Measurements from ENCODE around the gene HHAT. TPM values are rescaled to one million over a fixed set of nuclear protein-coding genes. Genes with fewer than 3 reads are reported as not detected.

Gene HHAT
- total RNA-seq, 1 donor from 2014 or later, result 2.3 TPM

DNA sequence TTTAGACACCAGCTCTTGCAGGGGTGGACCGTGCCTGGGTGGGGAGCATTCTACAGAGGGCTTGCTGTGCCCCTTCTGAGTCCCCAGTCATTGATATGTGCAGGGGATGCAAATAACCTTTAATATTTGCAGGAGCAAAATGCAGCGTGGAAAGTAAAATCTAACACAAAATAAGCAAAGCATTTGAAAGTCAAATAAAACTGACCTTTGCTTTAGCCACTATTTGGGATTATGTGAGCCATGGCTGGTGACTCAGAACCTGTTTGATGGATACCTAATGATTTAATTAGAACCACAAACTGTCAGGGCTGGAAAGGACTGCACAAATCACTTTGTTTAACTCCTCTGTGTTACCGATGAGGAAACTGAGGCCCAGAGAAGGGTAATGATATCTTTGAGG, 377.5 kb downstream of the HHAT start:
- H3K27ac Mint-ChIP-seq (ENCODE audit: unreplicated experiment), result no peak overlapping the region
- no peak overlapping the region for H3K4me3 Mint-ChIP-seq (ENCODE audit: unreplicated experiment)
- no peaks in the 10 kb centered on the region for H3K36me3 Mint-ChIP-seq (ENCODE audit: unreplicated experiment)
- H3K9me3 Mint-ChIP-seq (ENCODE audit: unreplicated experiment), result peaks cover 3% of the 10 kb centered on the region
- TF ChIP-seq, protein P1, sequence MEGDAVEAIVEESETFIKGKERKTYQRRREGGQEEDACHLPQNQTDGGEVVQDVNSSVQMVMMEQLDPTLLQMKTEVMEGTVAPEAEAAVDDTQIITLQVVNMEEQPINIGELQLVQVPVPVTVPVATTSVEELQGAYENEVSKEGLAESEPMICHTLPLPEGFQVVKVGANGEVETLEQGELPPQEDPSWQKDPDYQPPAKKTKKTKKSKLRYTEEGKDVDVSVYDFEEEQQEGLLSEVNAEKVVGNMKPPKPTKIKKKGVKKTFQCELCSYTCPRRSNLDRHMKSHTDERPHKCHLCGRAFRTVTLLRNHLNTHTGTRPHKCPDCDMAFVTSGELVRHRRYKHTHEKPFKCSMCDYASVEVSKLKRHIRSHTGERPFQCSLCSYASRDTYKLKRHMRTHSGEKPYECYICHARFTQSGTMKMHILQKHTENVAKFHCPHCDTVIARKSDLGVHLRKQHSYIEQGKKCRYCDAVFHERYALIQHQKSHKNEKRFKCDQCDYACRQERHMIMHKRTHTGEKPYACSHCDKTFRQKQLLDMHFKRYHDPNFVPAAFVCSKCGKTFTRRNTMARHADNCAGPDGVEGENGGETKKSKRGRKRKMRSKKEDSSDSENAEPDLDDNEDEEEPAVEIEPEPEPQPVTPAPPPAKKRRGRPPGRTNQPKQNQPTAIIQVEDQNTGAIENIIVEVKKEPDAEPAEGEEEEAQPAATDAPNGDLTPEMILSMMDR (IDR thresholded peaks at IDR 0.05; ENCODE audit: partially characterized antibody, unreplicated experiment), result no peak
- H3K4me1 Mint-ChIP-seq (ENCODE audit: low read depth, unreplicated experiment), result peaks cover 2% of the 10 kb centered on the region
- DNase-seq, result no peak
- H3K27me3 Mint-ChIP-seq (ENCODE audit: unreplicated experiment), result no peaks in the 10 kb centered on the region

DNA sequence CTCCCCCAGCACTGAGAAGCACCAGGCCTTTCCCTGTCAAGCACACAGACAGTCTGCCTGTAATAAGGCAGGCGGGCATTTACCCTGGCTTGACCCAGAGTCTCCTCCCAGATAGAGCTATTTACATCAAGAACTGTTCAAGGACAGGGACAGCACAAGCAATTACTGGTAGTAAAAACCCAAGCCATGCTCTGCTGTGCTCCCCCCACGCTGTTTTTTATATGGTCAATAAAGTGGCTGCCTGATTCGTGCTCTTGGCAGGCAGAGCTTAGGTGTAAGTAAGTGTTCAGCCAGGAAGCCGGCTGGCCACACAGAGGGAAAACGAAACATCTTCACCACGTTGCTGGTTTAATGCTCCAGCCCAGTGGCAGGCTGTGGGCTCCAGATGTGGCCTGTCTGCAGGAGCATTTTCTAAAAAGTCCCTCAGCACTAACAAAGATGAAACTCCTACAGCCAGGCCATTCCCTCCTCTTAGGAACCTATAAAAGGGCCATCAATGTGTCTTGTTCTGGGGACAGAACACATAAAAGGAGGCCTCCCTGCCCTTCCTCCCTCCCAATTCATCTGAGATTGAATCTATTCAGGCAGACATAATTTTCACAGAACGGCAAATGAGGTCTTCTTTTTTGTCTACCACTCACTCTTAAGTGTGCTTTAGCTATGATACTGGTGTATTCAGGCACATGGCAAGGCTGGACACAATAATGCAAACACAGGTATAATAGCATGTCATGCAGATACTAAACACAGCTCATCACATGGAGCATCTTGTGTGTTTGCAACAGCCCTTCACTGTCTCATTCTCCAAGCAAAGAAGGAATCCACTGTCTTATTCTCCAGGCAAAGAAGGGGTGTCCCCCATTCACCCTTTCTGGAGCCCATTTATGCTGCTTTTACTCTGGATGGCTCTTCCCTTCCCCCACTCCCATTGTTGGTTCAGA, 378.9 kb downstream of the HHAT start:
- Mint-ChIP-seq H3K4me1 (ENCODE audit: low read depth, unreplicated experiment) (peaks cover 2% of the 10 kb centered on the region), H3K27me3 (ENCODE audit: unreplicated experiment) (no peaks in the 10 kb centered on the region), H3K36me3 (ENCODE audit: unreplicated experiment) (no peaks in the 10 kb centered on the region), H3K27ac (ENCODE audit: unreplicated experiment) (no peak overlapping the region), H3K9me3 (ENCODE audit: unreplicated experiment) (peaks cover 1% of the 10 kb centered on the region), H3K4me3 (ENCODE audit: unreplicated experiment) (peak overlapping the region; percentile 6)
- TF ChIP-seq, protein P1 (IDR thresholded peaks at IDR 0.05; ENCODE audit: partially characterized antibody, unreplicated experiment), result no peak
- DNase-seq, result no peak

DNA sequence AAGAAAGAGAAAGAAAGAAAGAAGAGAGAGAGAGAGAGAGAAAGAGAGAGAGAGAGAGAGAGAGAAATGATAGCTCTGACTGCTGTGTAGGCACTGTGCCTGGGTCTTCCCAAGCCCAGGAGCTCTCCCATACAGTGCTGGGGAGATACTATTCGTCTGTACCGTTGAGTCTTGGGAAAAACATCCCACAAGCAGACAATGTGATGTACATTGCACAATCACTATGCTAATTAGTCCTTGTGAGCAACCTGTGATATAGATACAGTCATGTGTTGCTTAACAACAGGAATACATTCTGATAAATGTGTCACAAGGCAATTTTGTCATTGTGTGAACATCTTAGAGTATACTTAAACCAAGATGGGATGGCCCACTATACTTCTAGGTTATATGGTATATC, 381.0 kb downstream of the HHAT start:
- Mint-ChIP-seq H3K36me3 (ENCODE audit: unreplicated experiment) (no peaks in the 10 kb centered on the region), H3K9me3 (ENCODE audit: unreplicated experiment) (peaks cover 1% of the 10 kb centered on the region), H3K27me3 (ENCODE audit: unreplicated experiment) (peaks cover 2% of the 10 kb centered on the region)

DNA sequence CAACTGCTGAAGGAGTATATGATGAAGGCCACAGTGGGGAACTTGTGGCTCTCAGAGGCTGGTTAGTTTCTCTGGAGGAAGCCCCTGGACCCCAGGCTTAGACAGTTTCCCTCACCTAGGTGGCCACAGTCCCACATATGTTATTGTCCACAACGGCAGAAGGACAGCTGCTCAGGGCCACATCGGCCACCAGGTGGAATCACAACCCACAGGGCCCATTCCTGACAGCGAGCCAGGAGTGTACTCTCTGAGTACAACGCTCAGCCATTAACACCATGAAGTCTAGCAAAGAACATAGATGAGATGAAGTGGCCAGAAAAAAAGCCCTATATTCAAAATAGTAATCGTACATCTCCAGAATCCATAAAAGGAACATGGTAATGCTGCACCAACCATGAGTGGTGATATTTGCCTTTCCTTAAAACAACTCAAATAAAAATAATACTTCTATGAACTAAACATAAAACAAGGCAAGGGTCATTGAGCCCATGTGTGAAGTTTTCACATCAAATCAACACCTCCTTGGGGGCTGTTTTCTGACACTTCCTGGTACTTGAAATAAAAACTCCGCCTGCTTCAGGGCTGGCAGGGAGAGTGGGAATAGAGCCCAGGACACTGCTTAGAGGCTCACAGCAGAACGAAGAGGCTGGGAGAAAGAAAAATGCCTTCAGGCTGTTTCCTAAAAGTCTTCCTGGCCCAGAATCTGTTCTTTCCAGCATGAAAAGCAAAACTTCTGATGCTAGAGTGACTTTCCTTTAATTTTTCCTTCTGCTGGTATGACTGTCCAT, 383.3 kb downstream of the HHAT start:
- no peak for DNase-seq
- peaks cover 3% of the 10 kb centered on the region for H3K27me3 Mint-ChIP-seq (ENCODE audit: unreplicated experiment)
- H3K9me3 Mint-ChIP-seq (ENCODE audit: unreplicated experiment), result no peaks in the 10 kb centered on the region
- no peaks in the 10 kb centered on the region for H3K36me3 Mint-ChIP-seq (ENCODE audit: unreplicated experiment)
- H3K27ac Mint-ChIP-seq (ENCODE audit: unreplicated experiment), result no peak overlapping the region
- TF ChIP-seq, protein P1 (IDR thresholded peaks at IDR 0.05; ENCODE audit: partially characterized antibody, unreplicated experiment), result no peak
- peaks cover 4% of the 10 kb centered on the region for H3K4me1 Mint-ChIP-seq (ENCODE audit: low read depth, unreplicated experiment)
- no peak overlapping the region for H3K4me3 Mint-ChIP-seq (ENCODE audit: unreplicated experiment)

More for the DNA sequence above, 381.0 kb downstream of the HHAT start:
- Mint-ChIP-seq H3K27ac (ENCODE audit: unreplicated experiment) (no peak overlapping the region), H3K4me1 (ENCODE audit: low read depth, unreplicated experiment) (peaks cover 2% of the 10 kb centered on the region), H3K4me3 (ENCODE audit: unreplicated experiment) (no peak overlapping the region)
- TF ChIP-seq, protein P1 (IDR thresholded peaks at IDR 0.05; ENCODE audit: partially characterized antibody, unreplicated experiment), result no peak
- no peak for DNase-seq
